DMS53 treated with DMSO at 0.1 percent for 48 hours (cell line): ENCODE data around the gene EWSR1.
"Not testable (repeated sequence)": the region's sequence is repeated elsewhere in the genome, so short reads cannot be mapped to it uniquely, and the experiment has no call there.

Experiments
- DNase-seq: peaks from one replicate; lab custom pipeline; 2025; ENCODE audit not compliant: unreplicated experiment; lab: John Stamatoyannopoulos, UW

EWSR1 gene

DNA sequence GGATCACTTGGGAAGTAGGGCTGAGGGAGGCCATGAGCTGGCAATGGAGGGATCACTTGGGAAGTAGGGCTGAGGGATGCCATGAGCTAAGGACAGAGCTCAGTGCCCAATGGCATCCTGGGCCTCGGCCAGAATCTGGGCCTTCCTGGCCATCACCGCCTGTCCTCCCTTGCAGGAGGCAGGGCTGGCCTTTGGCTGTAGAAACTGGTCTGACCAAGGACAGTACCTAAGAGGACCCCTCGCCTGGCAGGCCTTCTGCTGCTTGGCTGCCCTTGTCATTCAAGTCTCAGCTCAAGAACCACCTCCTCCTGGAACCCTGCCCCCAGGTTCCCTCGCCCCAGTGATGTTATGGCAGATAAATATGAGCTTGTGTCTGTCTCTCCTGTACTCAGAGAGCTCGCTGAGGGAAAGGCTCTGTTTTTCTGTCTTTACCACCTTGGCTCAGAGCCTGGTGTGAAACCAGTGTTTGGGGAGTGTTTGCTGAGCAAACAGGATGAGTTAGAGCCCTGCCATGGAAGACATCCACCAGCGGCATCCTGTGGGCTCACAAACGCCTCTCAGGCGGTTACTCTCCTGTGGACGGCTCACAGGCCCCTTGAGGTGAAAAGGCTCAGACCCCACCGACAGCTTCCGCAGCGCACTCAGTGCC is 66.8 kb downstream of the EWSR1 start:
- no peak for DNase-seq

DNA sequence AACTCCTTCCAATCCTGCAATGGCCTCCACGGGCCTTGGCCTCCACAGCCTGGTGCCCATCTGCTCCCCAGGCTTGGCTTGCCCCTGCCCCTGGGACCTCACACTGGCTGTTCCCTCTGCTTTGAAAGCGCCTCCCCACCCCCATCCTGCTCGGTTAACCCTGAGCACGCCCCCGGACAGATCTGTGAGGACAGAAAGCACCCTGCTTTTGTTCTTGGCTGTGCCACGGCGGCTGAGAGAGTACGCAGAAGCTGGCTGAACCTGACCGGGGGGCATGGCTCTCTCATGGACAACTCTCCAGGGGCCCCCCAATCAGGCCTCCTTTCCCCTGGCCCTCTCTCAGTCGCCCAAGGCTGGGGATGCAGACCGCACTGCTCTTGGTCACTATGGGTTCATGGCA is 67.6 kb downstream of the EWSR1 start:
- no peak for DNase-seq

DNA sequence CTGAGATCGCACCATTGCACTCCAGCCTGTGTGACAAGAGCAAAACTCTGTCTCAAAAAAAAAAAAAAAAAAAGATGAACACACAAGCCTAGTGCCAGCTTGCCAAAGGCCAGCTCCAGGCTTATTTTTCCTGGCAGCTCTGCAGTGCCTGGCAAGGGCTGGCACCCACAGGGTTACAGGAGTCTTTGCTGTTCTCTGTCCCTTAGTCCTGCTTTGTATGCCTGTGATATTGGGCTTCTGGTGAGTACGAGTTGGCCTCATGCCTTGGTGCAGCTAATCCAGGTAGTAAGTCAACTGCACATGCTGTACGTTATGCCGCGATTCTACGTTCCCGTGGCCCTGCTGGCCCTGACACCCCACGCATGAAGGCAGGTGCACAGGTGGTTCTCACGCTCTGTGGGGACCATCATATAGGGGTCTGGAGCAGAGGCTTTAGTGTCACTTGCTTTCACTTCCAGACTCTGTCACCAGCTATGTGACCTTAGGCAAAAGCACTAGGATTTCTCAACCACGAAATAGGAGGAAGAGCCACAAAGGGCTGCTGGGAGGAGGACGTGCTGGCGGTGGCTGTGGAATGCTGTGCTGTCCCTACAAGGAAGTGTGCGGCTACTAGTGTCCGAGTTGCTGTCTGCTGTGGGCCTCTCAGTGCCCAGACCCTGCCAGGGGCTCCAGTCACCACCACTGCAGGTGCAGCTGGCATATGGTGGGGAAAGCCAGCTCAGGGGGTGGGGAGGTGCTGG is 68.9 kb downstream of the EWSR1 start:
- DNase-seq: no peak

DNA sequence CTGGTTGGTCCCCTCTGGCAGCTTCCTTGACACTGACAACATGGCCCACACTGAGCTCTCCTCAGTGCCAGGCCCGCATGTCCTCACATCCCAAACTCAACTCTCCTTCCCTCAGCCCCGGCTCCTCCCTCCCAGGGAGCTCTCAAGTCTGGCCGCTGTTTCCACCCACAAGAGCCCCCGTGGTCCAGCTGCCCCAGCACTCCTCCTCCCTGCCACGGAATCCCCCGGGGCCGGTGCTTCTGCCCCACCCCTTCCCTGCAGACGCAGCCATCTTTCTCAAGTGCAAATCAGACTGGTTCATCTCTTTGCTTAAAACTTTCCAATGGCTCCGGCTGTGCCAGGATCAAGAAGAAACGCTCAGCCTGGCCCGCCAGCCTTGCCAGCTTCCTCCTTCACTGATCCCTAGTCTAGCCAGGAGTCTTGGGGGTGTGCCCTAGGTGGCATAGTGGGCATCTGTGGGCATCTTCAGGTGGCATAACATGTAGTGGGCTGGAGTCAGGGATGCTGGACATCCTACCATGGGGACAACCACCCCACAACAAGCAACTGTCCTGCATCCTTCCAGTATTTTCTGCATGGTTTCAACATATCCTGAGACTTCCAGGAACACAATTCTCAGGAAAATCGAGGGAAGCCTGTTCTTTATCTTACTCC is 69.7 kb downstream of the EWSR1 start:
- no peak for DNase-seq

DNA sequence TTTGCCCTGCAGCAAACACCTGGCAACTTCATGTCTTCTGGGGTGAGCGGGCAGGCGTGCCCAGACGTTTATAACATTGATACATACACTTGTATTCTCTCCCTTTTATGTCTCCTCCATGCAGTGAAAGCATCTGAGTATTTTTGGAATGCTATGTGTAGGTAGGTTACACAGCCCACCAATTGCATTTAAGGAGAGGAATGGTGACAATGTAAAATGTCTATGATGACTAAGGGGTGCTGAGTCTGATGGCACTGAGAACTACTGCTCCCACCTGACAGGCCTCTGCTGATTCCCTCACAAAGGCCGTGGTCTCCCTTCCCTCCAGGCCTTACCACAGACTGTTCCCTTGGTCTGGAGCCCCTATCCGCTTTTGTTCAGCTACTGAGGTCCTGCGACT is 70.3 kb downstream of the EWSR1 start:
- DNase-seq: no peak

DNA sequence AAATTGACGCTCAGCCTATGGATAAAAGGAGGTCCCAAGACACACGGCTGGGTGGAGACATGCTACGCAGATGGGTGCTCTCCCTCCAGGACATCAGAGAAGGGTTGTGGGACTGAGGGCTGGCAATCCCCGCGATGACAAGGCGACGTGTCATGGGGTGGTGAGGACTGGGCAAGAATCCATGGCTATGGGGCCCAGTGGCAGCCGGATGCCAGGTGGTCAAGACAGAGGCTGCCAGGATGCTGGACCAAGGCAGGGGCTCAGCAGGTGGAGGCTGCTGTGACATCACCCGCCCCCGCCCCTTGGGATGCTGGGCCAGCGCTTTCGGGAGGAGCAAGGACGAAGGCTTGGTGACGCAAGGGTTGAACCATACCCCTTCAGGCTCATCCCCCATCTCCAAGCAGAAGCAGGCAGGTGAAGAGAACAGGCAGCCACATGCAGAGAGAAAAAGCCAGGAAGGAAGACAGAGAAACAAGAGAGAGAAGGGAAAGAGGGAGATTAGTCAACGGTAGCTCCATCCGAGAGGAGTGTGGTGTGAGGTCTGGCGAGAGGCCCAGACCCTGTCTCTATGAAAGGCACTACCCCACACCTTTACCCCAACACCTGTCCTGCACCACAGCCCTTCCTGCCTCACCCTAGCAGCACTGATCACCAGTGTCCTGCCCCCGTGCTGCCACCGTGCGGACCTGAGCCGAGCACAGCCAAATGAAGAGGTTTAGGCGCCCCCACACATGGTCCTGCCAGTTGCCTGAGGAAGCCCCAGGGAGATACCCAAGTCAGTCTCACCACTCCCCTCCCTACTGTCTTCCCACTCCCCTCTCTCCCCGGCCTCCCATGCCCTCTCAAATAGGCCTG is 71.5 kb downstream of the EWSR1 start:
- no peak for DNase-seq

DNA sequence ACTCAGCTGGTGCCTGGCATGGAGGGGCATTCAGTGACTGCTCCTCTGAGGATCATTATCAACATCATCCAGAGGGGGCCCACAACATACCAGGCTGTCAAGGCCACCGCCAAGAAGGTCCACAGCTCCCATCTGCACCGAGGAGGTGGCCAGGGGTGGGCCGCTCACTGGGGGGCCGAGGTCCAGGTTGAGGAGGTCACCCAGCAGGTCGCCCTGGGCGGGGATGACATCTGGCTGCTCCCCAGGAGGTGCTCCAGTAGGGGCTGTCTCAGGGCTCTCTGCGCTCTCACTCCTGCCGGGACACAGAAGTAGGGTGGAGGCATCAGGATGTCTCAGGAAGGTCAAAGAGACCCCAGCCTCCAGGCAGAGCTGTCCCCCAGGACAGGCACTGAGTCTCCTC is 72.5 kb downstream of the EWSR1 start:
- DNase-seq: no peak

DNA sequence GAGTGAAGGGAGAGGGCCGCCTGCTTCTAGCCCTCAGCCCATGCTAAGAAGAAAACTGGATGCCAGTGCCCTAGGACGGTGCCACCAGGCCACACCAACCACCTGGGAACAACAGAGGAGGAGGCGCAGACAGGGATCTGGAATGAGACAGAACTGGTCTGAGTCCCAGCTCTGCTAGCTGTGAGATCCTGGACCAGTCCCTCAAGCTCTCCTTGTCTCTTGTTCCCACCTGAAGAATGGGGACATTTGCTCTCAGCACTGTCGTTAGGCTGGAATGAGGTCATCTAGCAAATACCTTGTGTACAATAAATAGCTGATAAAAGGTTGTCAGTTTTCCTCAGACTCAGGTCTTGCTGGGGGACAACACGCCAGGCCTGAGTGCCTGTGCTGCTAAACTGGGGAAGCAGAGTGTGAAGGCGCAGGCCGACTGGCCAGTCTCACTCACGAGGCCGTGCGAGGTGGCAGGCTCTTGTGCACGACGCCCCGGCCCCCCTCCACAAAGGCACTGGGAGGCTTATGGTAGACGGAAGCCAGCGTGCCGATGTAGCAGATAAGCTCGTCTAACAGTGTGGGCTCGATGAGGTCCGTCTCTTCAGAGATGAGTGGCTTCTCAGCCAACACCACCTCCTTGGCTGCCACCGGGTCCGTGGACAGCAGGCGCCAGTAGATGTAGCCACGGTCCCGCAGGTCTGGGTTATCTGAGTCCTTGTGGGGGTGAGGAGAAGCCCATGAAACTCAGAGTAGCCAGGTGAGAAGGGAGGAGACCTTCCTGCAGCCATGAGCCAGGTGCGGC is 73.2 kb downstream of the EWSR1 start:
- DNase-seq: no peak

DNA sequence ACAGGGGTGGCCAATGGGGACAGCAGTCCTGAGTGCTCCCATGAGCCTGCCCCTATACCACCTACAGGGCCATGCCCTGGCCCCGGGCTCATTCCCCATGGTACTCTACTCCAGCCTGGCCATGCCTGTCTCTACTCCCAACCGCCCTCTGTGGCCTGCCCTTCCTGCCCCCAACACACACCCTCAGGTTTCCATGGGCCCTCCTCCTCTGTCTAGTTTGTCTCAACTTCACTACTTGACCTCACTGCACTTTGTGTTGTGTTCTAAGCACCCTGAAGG is 73.7 kb downstream of the EWSR1 start:
- DNase-seq: no peak

DNA sequence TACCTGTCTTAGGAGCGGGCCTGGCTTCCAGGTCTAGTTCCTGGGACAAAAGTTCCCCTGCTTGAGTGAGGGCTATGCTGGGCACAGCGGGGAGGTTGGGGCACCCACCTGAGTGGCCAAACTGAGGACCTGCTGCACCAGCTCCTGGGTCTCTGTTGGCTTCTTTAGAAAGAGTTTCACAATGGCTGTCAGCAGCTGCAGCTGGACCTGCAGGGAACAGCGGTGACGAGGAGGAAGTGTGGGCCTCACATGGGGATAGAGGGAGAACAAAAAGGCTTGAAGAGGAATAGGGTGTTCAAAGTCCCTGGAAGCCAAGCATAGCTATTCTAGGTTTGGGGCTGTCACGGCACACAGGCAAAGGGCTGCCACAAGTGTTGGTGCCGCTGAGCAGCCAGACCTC is 74.1 kb downstream of the EWSR1 start:
- no peak for DNase-seq

DNA sequence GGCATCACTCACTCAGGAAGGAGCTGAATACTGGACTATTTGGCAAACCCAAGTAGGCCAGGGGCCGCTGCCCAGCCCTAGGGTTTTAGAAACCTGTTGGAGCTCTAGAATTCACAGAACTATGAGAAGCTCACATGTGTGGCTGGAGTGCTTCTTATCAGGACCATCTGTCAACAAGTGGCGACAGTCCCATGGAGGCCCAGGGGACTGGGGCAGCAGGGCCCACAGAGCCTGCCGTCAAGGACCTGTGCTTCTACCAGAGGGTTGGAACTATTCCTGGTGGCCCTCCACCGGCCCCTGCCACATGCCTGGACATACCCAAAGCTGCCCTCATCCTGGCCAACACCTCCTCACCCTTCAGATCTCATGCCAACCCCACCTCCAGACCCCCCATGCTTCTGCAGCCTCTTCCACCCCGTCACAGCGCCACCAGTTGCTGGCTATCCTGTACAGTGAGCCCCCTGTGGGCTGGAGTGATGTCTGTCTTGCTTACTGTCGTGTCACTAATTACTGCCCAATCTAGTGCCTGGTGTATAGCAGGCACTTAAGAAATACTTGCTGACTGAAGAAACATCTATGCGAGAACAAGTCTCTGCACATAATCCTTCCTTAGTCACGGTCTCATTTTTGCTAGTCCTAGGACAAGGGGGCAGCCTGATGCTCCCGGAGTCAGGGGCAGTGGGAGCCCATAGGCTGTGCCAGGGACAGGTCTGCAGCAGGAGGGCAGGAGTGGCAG is 74.7 kb downstream of the EWSR1 start:
- DNase-seq: no peak

DNA sequence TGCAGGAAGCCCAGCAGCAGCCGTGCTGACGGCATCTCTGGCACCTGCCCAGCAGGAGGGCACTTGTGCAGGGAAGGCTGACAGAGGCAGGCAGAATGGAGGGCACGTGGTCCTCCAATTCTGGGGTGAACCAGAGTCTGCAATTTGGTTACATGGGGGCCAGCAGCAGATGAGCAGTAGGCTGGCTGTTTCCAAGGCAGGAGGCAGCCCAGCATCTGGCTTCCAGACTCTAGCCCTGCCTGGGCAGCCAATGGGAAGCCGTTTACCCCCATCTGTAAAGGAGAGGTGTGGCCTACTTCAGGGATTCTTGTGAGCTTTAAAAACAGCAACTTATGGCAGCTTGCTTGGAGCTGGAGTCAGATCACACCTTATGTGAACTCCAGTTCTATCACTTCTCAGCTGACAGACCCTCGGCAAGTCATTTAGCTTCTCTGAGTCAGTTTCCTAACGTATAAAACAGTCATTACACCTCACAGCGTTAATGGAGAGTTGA is 75.3 kb downstream of the EWSR1 start:
- DNase-seq: no peak

DNA sequence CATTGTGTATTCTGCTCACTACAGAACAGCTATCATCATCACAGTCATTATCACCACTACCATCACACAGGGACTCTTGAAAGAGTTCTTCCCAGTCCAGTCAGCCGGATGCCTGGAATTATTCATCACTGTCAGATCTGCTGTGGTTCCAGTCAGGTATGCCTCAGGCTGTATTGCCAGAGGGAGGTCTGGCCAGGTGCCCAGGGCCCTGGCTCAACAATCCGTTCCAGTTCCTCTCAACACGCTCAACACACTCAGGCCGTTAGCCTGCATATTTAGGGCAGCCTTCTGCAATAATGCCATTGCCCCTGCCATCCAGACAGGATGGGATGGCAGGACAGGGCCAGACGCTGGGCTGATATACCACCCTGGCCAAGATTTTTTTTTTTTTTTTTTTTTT is 76.1 kb downstream of the EWSR1 start:
- no peak for DNase-seq

DNA sequence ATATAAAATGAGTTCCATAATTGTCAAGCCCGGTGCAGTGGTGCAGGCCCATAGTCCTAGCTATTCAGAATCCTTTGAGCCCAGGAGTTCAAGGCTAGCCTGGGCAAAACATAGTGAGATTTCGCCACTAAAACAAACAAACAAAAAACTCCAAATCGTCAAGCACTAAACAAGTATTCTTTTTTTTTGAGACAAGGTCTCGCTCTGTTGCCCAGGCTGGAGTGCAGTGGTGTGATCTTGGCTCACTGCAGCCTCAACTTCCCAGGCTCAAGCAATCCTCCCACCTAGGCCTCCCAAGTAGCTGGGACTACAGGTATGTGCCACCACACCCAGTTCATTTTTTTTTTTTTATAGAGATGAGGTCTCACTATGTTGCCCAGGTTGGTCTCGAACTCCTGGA is 76.8 kb downstream of the EWSR1 start:
- not testable (repeated sequence) for DNase-seq

DNA sequence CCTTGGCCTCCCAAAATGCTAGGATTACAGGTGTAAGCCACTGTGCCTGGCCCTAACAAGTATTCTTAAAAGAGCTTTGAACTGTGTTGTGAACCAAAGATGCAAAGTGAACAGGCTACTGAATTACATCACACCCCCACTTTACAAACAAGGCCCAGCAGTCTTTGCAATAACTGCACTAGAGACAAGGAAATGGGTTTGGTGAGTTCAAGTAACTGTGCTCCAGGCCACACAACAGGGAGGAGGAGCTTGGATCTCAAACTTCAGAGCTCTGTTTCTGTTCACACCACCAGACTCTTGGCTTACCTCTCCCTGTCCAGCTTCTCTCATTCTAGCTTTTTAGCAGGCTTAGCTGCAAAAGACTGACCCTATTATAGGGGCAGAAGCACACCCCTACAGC is 77.9 kb downstream of the EWSR1 start:
- DNase-seq: no peak

DNA sequence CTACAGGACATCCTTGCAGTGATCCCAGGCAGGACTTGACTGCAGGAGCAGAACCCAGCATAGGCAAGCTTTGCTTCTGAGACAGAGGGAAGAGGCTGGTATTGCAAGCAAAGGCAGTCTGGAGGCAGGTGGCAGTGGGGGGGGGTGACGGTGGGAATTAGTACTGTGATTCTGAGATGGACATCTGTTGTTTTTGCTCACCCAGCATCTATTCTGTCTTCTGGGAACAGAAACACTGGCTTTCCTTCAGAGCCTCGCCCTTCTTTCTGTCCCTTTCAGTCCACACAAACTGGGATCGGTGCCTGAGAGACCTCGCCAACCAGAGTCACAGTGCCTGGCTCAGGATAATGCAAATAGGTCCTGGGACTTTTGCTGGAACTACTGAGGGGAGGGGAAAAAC is 78.6 kb downstream of the EWSR1 start:
- DNase-seq: no peak

DNA sequence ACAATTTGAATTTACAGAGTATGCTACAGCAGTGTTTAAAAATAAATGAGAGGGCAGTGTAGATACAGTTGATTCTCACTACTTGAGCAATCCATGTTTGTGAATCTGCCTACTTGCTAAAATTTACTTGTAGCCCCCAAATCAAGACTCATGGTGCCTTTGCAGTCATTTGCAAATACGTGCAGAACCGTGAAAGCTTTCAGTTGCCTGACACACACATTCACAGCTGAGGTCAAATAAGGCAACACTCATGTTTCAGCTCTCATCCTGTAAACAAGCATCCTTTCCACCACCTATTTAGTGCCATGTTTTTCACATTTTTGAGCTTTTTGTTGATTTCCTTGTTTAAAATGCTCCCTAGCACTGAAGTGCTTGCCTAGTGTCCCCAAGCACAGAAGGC is 80.0 kb downstream of the EWSR1 start:
- DNase-seq: no peak

DNA sequence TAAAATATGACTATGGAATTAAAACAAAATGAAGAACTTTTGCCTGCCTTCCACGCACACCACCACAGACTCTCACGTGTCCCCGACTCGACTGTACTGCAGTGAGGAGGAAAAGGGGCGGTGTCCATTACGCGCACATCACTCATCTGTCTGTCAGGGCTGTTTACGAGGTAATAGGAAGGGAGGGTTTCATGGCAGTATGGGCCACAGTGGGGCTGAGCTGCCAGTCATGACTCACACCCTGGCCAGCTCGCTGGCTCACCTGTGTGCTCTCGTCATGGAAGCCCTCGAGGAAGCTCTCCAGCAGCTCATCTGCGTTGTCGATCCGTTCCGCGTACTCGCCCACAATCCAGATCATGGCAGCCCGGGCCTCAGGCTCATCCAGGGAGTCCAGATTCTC is 80.9 kb downstream of the EWSR1 start:
- DNase-seq: peak; percentile 4
